Measurements from ENCODE around the gene GADD45G. TPM values are rescaled to one million over a fixed set of nuclear protein-coding genes. Genes with fewer than 3 reads are reported as not detected.

GADD45G gene
- total RNA-seq, 1 donor from 2014 or later, result 124 TPM

DNA sequence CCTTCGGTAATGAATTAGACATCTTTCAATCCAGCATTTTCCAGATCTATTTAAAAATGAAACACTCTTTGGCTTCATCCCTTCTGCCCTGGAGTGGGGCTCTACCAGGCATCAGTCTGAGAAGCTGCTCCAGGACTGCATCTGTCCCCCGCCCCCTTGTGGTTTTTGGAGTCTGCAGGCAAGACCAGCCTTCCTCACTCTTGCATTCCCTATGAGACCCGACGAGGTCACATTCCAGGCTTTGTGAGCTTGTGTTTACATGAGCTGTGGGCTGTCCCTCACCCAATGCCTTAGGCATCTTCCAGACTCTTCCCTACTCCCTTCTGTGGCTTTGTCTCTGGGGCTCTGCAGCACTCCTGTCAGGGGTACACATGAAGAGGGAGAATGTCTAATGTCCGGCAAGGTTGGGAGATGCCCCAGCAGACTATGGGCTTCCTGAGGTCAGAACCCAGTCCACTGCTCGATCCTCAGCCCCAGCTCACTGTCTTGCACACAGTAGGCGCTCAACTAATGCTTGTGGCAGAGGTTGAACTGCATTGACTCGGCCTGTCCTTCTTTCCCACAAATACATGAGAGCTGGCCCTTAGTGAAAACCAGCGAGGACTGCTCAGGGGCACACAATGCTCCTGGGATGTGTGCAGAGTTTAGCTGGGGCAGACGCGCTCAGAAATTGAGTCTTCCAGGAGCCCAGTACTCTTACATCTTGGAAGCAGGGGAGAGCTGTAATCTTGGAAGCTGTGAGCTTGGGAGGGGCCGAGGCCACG lies 11.7 kb upstream of the GADD45G start:
- Mint-ChIP-seq H3K27me3 (ENCODE audit: unreplicated experiment) (peaks cover 5% of the 10 kb centered on the region), H3K27ac (ENCODE audit: unreplicated experiment) (no peak overlapping the region), H3K9me3 (ENCODE audit: unreplicated experiment) (peaks cover 11% of the 10 kb centered on the region), H3K4me1 (ENCODE audit: low read depth, unreplicated experiment) (peaks cover 14% of the 10 kb centered on the region), H3K36me3 (ENCODE audit: unreplicated experiment) (no peaks in the 10 kb centered on the region), H3K4me3 (ENCODE audit: unreplicated experiment) (peak overlapping the region; percentile 11)
- peak; percentile 45 for DNase-seq
- TF ChIP-seq, protein P1, sequence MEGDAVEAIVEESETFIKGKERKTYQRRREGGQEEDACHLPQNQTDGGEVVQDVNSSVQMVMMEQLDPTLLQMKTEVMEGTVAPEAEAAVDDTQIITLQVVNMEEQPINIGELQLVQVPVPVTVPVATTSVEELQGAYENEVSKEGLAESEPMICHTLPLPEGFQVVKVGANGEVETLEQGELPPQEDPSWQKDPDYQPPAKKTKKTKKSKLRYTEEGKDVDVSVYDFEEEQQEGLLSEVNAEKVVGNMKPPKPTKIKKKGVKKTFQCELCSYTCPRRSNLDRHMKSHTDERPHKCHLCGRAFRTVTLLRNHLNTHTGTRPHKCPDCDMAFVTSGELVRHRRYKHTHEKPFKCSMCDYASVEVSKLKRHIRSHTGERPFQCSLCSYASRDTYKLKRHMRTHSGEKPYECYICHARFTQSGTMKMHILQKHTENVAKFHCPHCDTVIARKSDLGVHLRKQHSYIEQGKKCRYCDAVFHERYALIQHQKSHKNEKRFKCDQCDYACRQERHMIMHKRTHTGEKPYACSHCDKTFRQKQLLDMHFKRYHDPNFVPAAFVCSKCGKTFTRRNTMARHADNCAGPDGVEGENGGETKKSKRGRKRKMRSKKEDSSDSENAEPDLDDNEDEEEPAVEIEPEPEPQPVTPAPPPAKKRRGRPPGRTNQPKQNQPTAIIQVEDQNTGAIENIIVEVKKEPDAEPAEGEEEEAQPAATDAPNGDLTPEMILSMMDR (IDR thresholded peaks at IDR 0.05; ENCODE audit: partially characterized antibody, unreplicated experiment), result no peak

DNA sequence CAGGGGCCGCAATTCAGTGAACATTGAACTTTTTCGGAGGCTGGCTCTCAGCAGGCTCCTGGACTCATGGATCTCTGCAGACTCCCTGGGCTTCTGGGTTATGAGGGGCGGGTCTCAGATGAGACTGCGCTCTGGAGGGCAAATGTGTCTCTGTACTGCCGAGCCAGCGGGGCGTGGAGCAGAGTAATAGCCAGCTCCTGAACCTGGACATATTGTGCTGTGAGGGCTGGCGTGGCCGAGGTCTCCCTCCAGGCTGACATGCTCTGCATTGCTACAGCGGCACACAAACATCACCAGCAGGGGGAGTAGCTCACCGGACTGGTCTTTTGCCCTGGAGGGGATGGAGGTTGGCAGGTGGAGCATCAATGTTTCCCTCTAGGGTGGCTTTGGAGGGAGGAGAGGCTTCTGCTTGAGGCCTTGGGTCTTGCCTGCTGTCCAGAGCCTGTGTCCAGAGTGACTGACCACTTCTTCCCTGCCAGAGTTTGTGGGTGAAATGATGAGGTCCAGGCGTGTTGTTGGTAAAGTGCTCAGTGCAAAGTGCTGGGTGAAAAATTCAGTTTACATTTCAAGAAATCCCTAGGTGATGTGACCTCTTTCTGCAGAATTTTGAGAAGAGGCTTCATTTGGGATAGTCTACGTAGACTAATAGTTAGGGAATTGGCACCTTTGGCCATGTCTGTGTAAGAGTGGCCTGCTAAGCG lies 10.9 kb upstream of the GADD45G start:
- Mint-ChIP-seq H3K4me3 (ENCODE audit: unreplicated experiment) (no peak overlapping the region), H3K4me1 (ENCODE audit: low read depth, unreplicated experiment) (peaks cover 16% of the 10 kb centered on the region), H3K9me3 (ENCODE audit: unreplicated experiment) (peaks cover 13% of the 10 kb centered on the region), H3K27me3 (ENCODE audit: unreplicated experiment) (peaks cover 7% of the 10 kb centered on the region), H3K27ac (ENCODE audit: unreplicated experiment) (no peak overlapping the region), H3K36me3 (ENCODE audit: unreplicated experiment) (no peaks in the 10 kb centered on the region)
- DNase-seq, result peak; percentile 77
- TF ChIP-seq, protein P1 (IDR thresholded peaks at IDR 0.05; ENCODE audit: partially characterized antibody, unreplicated experiment), result peak; percentile 75

DNA sequence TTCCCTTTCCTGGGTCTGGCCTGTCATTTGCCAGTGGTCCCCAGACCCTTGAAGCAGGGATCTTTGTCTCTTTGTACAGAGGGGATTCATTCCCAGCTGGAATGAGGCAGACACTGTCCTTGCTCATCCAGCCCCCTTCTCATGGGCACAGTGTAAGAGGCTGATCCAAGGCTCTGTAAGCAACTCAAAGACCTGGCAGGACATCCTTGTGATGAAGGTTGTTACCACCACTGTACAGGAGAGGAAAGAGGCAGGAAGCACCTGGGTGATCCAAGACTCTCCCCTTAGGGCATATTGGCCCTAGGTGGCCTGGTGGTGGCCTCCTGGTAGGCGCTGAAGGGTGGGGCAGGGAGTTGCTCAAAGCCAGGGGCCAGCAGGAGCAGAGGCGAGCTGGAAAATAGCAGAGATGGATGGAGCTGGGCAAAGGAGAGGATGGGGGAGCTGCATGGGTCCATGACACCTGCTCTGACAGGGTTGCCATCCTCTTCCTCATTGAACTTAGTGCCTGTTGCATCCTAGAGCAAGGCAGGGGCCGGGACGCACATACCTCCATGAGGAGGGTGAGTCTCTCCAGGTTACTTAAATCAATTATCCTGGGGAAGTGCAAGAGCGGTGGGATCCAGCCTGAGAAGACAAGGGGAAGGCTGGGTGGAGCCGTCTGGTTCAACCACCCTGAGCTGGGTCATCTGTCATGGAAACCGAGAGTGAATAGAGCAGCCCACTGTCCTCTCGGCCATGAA lies 9.8 kb upstream of the GADD45G start:
- DNase-seq, result no peak
- Mint-ChIP-seq H3K9me3 (ENCODE audit: unreplicated experiment) (peaks cover 18% of the 10 kb centered on the region), H3K4me3 (ENCODE audit: unreplicated experiment) (no peak overlapping the region)

DNA sequence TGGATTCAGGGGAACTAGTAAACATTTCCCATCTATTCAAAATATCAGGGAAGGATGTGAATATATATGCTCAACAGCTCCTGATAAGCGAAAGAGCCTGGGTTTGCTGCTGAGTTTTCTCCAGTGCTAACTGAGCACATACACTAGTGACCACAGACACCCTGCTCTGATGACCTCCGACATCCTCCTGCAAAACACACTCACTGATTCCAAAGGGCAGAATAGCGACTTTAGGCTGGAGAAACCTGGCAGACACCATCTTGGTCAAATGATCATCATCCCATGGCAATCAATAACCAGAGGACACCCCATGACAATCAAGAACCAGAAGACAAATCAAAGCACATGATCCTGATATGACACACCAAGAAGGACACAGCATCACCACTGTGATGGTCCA lies 9.2 kb upstream of the GADD45G start:
- no peak overlapping the region for H3K4me3 Mint-ChIP-seq (ENCODE audit: unreplicated experiment)
- H3K4me1 Mint-ChIP-seq (ENCODE audit: low read depth, unreplicated experiment), result peaks cover 30% of the 10 kb centered on the region
- TF ChIP-seq, protein P1 (IDR thresholded peaks at IDR 0.05; ENCODE audit: partially characterized antibody, unreplicated experiment), result no peak
- peaks cover 10% of the 10 kb centered on the region for H3K27me3 Mint-ChIP-seq (ENCODE audit: unreplicated experiment)
- no peak overlapping the region for H3K27ac Mint-ChIP-seq (ENCODE audit: unreplicated experiment)
- DNase-seq, result no peak
- H3K36me3 Mint-ChIP-seq (ENCODE audit: unreplicated experiment), result no peaks in the 10 kb centered on the region
- H3K9me3 Mint-ChIP-seq (ENCODE audit: unreplicated experiment), result peaks cover 17% of the 10 kb centered on the region

More for the DNA sequence above, 9.8 kb upstream of the GADD45G start:
- TF ChIP-seq, protein P1 (IDR thresholded peaks at IDR 0.05; ENCODE audit: partially characterized antibody, unreplicated experiment), result no peak
- Mint-ChIP-seq H3K27me3 (ENCODE audit: unreplicated experiment) (peaks cover 10% of the 10 kb centered on the region), H3K36me3 (ENCODE audit: unreplicated experiment) (no peaks in the 10 kb centered on the region), H3K27ac (ENCODE audit: unreplicated experiment) (no peak overlapping the region), H3K4me1 (ENCODE audit: low read depth, unreplicated experiment) (peaks cover 25% of the 10 kb centered on the region)
